ENCODE measurements around the gene FGG. TPM values are rescaled to one million over a fixed set of nuclear protein-coding genes. Genes with fewer than 3 reads are reported as not detected.
"Not testable (repeated sequence)": the region's sequence is repeated elsewhere in the genome, so short reads cannot be mapped to it uniquely, and the experiment has no call there.

FGG gene
- total RNA-seq, 2 experiments from 2014 or later: not detected

- ChIA-PET POLR2A (no interaction called here), CTCF (interaction anchor here (0.8 to 1.9 kb wide), 2 partner anchors 50 to 59 kb away, joined by 4 to 8 read pairs; partner anchors contain the start of gene PLRG1)
- no peak overlapping the region for H3K27ac Mint-ChIP-seq
- ATAC-seq: no peak
- H3K9me3 Mint-ChIP-seq (ENCODE audit: insufficient read depth): no peaks in the 10 kb centered on the region
- H3K4me1 Mint-ChIP-seq (ENCODE audit: low read depth): no peaks in the 10 kb centered on the region
- no peak overlapping the region for H3K4me3 Mint-ChIP-seq
- H3K27me3 Mint-ChIP-seq (ENCODE audit: low read depth): peaks cover 33% of the 10 kb centered on the region
- no peak for DNase-seq
- no peaks in the 10 kb centered on the region for H3K36me3 Mint-ChIP-seq (ENCODE audit: low read depth)
These were observed 2.9 kb downstream of the FGG start for GRCh38 chr4:154609532-154609931.

GRCh38 chr4:154608361-154609252 is 3.8 kb downstream of the FGG start:
- Mint-ChIP-seq H3K4me1 (ENCODE audit: low read depth) (no peaks in the 10 kb centered on the region), H3K27me3 (ENCODE audit: low read depth) (peaks cover 33% of the 10 kb centered on the region), H3K4me3 (no peak overlapping the region), H3K9me3 (ENCODE audit: insufficient read depth) (no peaks in the 10 kb centered on the region), H3K36me3 (ENCODE audit: low read depth) (no peaks in the 10 kb centered on the region), H3K27ac (no peak overlapping the region)
- DNase-seq (no peak), ATAC-seq (no peak)
- CTCF ChIA-PET: interaction anchor here (0.8 kb wide), 1 partner anchor 58 kb away, joined by 4 read pairs; the partner anchor contains the start of gene PLRG1
- POLR2A ChIA-PET: no interaction called here

DNA sequence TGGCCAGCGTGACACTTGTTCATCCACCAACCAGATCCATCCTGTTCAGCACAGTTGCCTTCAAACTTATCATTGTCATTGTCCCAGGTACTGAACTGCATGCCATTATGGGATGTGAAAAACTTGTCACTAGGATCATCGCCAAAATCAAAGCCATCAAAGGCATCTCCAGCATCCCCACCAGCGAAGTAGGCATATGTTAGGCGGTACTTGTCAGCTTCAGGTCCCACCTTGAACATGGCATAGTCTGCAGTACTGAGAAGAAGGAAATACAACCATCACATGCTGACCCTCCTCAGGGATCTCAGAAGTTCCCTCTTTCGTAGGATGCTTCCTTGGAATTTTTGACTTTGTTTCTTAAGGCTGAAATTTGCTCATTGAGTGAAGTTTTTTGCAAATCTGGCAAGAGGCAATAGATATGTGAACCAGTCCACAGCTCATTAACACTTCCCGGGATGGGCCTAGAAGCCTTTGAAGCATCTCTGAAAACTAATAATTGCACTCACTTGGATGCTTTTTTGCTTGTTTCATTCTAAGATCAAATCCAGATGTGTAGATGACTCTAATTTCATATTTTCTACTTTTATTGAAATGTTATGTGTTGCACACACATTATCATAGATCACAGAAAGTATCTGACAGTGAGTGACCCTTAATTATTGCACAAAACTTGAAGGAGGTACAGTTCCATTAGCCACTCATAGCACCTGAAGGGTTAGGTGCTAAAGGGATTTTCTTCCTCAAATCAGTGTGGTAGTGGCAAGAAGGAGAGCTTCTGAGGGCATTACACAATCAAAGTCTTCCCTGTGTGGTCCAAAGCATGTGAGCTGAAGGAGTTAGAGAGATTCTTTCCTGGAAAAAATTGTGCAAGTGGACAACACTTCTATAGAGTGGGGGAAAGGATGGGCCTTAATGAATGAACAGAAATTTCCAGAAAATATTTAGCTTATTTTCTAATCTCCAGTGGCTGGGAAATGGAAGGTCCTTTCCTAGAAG is 5.4 kb downstream of the FGG start:
- DNase-seq: no peak
- CTCF ChIA-PET: interaction anchor here (1.4 kb wide), 1 partner anchor 10 kb away, joined by 3 read pairs; no protein-coding TSS in a partner anchor
- POLR2A ChIA-PET: no interaction called here
- H3K4me3 Mint-ChIP-seq: no peak overlapping the region
- H3K27me3 Mint-ChIP-seq (ENCODE audit: low read depth): peaks cover 24% of the 10 kb centered on the region
- no peaks in the 10 kb centered on the region for H3K4me1 Mint-ChIP-seq (ENCODE audit: low read depth)
- no peak overlapping the region for H3K27ac Mint-ChIP-seq
- H3K36me3 Mint-ChIP-seq (ENCODE audit: low read depth): no peaks in the 10 kb centered on the region
- H3K9me3 Mint-ChIP-seq (ENCODE audit: insufficient read depth): no peaks in the 10 kb centered on the region
- ATAC-seq: no peak

- Mint-ChIP-seq H3K36me3 (ENCODE audit: low read depth) (no peaks in the 10 kb centered on the region), H3K27me3 (ENCODE audit: low read depth) (peaks cover 19% of the 10 kb centered on the region), H3K4me3 (no peak overlapping the region), H3K9me3 (ENCODE audit: insufficient read depth) (no peaks in the 10 kb centered on the region), H3K27ac (no peak overlapping the region), H3K4me1 (ENCODE audit: low read depth) (no peaks in the 10 kb centered on the region)
- DNase-seq (no peak), ATAC-seq (no peak)
- ChIA-PET POLR2A (no interaction called here), CTCF (interaction anchor here (1.2 kb wide), 1 partner anchor 46 kb away, joined by 3 read pairs; no protein-coding TSS in a partner anchor)
These were observed 7.7 kb downstream of the FGG start for GRCh38 chr4:154604696-154605200.

DNA sequence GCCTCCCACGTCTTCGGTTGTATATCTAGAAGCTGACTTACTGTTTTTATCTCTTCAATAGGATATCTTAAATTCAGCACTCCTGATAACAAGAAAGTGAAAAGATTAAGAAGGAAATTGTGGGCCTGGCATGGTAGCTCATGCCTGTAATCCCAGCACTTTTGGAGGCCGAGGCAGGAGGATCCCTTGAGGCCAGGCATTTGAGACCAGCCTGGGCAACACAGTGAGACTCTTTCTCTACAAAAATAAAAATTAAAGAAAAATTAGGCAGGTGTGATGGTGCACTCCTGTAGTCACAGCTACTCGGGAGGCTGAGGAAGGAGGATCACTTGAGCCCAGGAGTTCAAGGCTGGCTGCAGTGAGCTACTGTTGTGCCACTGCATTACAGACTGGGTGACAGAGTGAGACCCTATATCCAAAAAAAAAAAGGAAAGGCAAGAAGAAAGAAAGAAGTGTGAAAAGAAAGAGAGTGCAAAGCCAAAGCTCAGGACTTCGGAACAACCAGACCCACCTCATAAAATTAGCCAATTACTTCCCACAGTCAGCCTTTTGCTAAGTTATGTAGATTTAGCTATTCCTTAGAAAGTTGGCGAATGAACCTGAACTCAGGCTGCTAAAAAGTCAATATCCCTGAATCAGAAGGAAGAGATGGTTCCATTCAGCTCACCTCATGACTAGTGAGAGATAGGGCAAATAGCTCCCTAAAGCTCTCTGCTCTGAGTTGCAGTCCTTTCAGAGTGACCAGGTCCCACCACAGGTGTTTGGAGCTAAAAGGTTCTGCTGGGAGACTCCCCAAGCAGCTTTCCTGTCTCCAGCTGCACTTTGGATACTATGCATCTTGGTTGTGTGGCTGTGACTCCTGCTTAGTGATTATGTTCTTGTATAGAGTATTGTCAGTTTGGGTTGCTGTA is 9.2 kb downstream of the FGG start:
- Mint-ChIP-seq H3K36me3 (ENCODE audit: low read depth) (no peaks in the 10 kb centered on the region), H3K4me3 (no peak overlapping the region), H3K9me3 (ENCODE audit: insufficient read depth) (no peaks in the 10 kb centered on the region), H3K27me3 (ENCODE audit: low read depth) (peaks cover 14% of the 10 kb centered on the region), H3K4me1 (ENCODE audit: low read depth) (no peaks in the 10 kb centered on the region), H3K27ac (no peak overlapping the region)
- ChIA-PET POLR2A (no interaction called here), CTCF (interaction anchor here (1.2 kb wide), 2 partner anchors 16 to 44 kb away, joined by 3 read pairs; no protein-coding TSS in a partner anchor)
- DNase-seq (no peak), ATAC-seq (no peak)

GRCh38 chr4:154602404-154603020 is 9.9 kb downstream of the FGG start:
- POLR2A ChIA-PET: no interaction called here
- Mint-ChIP-seq H3K27ac (no peak overlapping the region), H3K4me1 (ENCODE audit: low read depth) (no peaks in the 10 kb centered on the region), H3K4me3 (no peak overlapping the region), H3K9me3 (ENCODE audit: insufficient read depth) (no peaks in the 10 kb centered on the region), H3K36me3 (ENCODE audit: low read depth) (no peaks in the 10 kb centered on the region), H3K27me3 (ENCODE audit: low read depth) (peaks cover 15% of the 10 kb centered on the region)
- no peak for DNase-seq
- CTCF ChIA-PET: interaction anchor here (1.2 kb wide), 1 partner anchor 17 kb away, joined by 3 read pairs; no protein-coding TSS in a partner anchor
- no peak for ATAC-seq

DNA sequence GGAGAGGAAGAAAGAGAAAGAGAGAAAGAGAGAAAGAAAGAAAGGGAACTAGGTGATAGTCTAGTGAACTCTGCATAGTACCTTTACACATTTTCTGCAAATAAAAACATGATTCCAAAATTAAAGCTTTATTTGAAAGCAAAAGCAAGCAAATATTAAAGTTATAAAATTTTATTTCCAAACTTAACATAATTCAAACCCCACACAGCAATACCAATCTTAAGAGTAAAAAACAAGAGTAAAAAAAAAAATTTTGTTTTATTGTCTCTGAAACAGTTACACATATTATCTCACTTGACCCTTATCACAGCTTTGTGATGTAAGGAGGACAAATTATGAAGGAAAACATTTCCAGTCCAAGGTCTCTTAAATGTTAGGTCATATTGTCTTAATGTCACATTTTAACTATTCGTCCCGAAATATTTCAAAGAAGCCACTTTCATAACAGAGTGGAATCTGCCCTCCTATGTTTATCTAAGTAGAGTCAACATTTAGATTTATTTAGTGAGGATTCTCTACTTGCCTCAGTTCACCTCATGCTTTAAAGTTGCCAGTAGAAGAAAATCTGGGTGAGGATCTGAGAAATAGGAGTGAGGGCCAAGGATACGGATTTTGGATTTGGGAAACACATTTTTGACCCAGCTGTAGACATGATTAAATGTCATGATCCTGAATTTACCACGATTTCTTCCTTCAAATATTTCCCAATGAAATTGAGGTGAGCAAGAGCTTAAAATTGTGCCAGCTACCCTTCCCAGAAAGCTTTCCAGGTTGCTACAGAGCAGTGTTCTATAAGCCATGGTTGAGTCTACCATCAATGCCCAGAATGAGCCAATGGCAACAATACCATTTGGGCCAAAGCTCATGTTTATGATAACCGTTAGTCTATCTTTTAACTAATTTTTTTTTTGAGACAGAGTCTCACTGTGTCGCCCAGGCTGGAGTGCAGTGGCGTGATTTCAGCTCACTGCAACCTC is 14.4 kb downstream of the FGG start:
- DNase-seq (no peak), ATAC-seq (no peak)
- Mint-ChIP-seq H3K27me3 (ENCODE audit: low read depth) (peaks cover 15% of the 10 kb centered on the region), H3K4me1 (ENCODE audit: low read depth) (no peaks in the 10 kb centered on the region), H3K36me3 (ENCODE audit: low read depth) (no peaks in the 10 kb centered on the region), H3K27ac (no peak overlapping the region), H3K4me3 (no peak overlapping the region), H3K9me3 (ENCODE audit: insufficient read depth) (no peaks in the 10 kb centered on the region)
- ChIA-PET CTCF (interaction anchor here (1.2 kb wide), 2 partner anchors 21 to 39 kb away, joined by 3 to 4 read pairs; no protein-coding TSS in a partner anchor), POLR2A (no interaction called here)

GRCh38 chr4:154597281-154597680 is 15.2 kb downstream of the FGG start:
- not testable (repeated sequence) for ATAC-seq
- peaks cover 15% of the 10 kb centered on the region for H3K27me3 Mint-ChIP-seq (ENCODE audit: low read depth)

GRCh38 chr4:154595807-154596206 is 16.6 kb downstream of the FGG start:
- H3K36me3 Mint-ChIP-seq (ENCODE audit: low read depth): no peaks in the 10 kb centered on the region
- H3K27me3 Mint-ChIP-seq (ENCODE audit: low read depth): peaks cover 17% of the 10 kb centered on the region
- no peak overlapping the region for H3K4me3 Mint-ChIP-seq
- no peak overlapping the region for H3K27ac Mint-ChIP-seq
- H3K4me1 Mint-ChIP-seq (ENCODE audit: low read depth): no peaks in the 10 kb centered on the region
- H3K9me3 Mint-ChIP-seq (ENCODE audit: insufficient read depth): no peaks in the 10 kb centered on the region
- ATAC-seq: no peak
- no peak for DNase-seq
- ChIA-PET CTCF (interaction anchor here (2.4 kb wide), 1 partner anchor 37 kb away, joined by 7 read pairs; no protein-coding TSS in a partner anchor), POLR2A (no interaction called here)

More at GRCh38 chr4:154597281-154597680, 15.2 kb downstream of the FGG start:
- CTCF ChIA-PET; DNase-seq; H3K9me3 Mint-ChIP-seq (ENCODE audit: insufficient read depth); H3K27ac Mint-ChIP-seq; H3K4me3 Mint-ChIP-seq; H3K36me3 Mint-ChIP-seq (ENCODE audit: low read depth); H3K4me1 Mint-ChIP-seq (ENCODE audit: low read depth); POLR2A ChIA-PET: not testable (repeated sequence)

DNA sequence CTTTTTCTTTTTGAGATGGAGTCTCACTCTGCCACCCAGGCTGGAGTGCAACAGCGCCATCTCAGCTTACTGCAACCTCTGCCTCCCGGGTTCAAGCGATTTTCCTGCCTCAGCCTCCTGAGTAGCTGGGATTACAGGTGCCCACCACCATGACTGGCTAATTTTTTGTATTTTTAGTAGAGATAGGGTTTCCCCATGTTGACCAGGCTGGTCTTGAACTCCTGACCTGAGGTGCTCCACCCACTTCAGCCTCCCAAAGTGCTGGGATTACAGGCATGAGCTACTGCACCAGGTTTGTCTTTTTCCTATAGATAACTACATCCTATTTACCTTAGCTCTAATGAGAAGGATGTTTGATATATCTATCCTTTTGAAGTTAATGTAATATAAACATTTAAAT is 18.1 kb downstream of the FGG start:
- peaks cover 17% of the 10 kb centered on the region for H3K27me3 Mint-ChIP-seq (ENCODE audit: low read depth)
- H3K4me1 Mint-ChIP-seq (ENCODE audit: low read depth); ATAC-seq; H3K9me3 Mint-ChIP-seq (ENCODE audit: insufficient read depth); H3K4me3 Mint-ChIP-seq; DNase-seq; H3K27ac Mint-ChIP-seq; POLR2A ChIA-PET; H3K36me3 Mint-ChIP-seq (ENCODE audit: low read depth): not testable (repeated sequence)
- CTCF ChIA-PET: interaction anchor here (1.0 to 2.4 kb wide), 3 partner anchors 9 to 36 kb away, joined by 3 to 7 read pairs (median 7); no protein-coding TSS in a partner anchor

All from activated CD8-positive, alpha-beta T cell treated with anti-CD3 and anti-CD28 coated beads, Interleukin-2, amount 10 ng/mL, durations not matched to agents 7 days and 5 days (primary cell).